Keratinocyte (primary cell): Measurements from ENCODE around the gene SOHLH1.
"Not testable (repeated sequence)": the region's sequence is repeated elsewhere in the genome, so short reads cannot be mapped to it uniquely, and the experiment has no call there.

Experiments used
- CTCF ChIP-seq, 3 experiments: IDR thresholded peaks in 1 of 3; conservative IDR thresholded peaks in 1 of 3; optimal IDR thresholded peaks in 1 of 3; 2 replicates in 2 of 3; 3 replicates in 1 of 3; pipeline versions ENCODE3 to v1.5.1; 2011; ENCODE audit warnings: low read length in 3 of 3, mild to moderate bottlenecking in 3 of 3, moderate library complexity in 2 of 3, control low read depth in 1 of 3, inconsistent platforms in 1 of 3; ENCODE audit not compliant: insufficient read depth in 2 of 3; ENCODE audit errors: extremely low read depth in 1 of 3
- EZH2 ChIP-seq: IDR thresholded peaks from one replicate; pipeline ENCODE4 v1.6.1; 2012; ENCODE audit warnings: inconsistent platforms, mild to moderate bottlenecking, low read length, moderate library complexity

- TF ChIP-seq EZH2; CTCF (optimal IDR thresholded peaks at IDR 0.05 in 1 of 3, IDR thresholded peaks at IDR 0.05 in 1 of 3, conservative IDR thresholded peaks at IDR 0.05 in 1 of 3; ENCODE audit: extremely low read depth in 1 of 3, insufficient read depth in 2 of 3, low read length in 3 of 3): not testable (repeated sequence)
These were observed 30.3 kb downstream of the SOHLH1 start for GRCh38 chr9:135669018-135669417.
